ENCODE results near the gene RUNDC3A. TPM values are rescaled to one million over a fixed set of nuclear protein-coding genes. Genes with fewer than 3 reads are reported as not detected.
A peak's percentile ranks its signal among the peaks of the same experiment; 100 is the strongest.

Gene RUNDC3A
- total RNA-seq, 1 donor from 2014 or later = 0.40 TPM

DNA sequence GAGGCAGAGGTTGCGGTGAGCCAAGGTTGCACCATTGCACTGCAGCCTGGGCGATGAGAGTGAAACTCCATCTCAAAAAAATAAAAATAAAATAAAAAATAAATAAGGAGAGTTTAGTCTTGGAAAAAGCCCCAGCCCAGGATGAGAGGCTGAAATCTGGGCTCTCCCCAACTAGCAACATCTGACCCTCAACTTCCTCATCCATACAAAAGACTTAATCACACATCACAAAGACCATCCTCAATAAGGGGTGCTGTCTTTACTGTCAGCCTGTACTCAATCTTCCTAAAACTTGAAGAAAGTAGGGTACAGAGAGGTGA lies 29.1 kb upstream of the RUNDC3A start:
- Mint-ChIP-seq H3K27ac (ENCODE audit: unreplicated experiment) (no peak overlapping the region), H3K36me3 (ENCODE audit: low read depth) (no peaks in the 10 kb centered on the region), H3K4me3 (ENCODE audit: unreplicated experiment) (no peak overlapping the region), H3K27me3 (ENCODE audit: low read depth) (peaks cover 3% of the 10 kb centered on the region), H3K4me1 (ENCODE audit: low read depth) (peaks cover 11% of the 10 kb centered on the region), H3K9me3 (ENCODE audit: low read depth) (no peaks in the 10 kb centered on the region)
- no peak for DNase-seq (ENCODE audit: low spot score)
- TF ChIP-seq, protein P1, sequence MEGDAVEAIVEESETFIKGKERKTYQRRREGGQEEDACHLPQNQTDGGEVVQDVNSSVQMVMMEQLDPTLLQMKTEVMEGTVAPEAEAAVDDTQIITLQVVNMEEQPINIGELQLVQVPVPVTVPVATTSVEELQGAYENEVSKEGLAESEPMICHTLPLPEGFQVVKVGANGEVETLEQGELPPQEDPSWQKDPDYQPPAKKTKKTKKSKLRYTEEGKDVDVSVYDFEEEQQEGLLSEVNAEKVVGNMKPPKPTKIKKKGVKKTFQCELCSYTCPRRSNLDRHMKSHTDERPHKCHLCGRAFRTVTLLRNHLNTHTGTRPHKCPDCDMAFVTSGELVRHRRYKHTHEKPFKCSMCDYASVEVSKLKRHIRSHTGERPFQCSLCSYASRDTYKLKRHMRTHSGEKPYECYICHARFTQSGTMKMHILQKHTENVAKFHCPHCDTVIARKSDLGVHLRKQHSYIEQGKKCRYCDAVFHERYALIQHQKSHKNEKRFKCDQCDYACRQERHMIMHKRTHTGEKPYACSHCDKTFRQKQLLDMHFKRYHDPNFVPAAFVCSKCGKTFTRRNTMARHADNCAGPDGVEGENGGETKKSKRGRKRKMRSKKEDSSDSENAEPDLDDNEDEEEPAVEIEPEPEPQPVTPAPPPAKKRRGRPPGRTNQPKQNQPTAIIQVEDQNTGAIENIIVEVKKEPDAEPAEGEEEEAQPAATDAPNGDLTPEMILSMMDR (IDR thresholded peaks at IDR 0.05) = no peak

GRCh38 chr17:44279666-44280391 lies 28.6 kb upstream of the RUNDC3A start:
- H3K36me3 Mint-ChIP-seq (ENCODE audit: low read depth) = no peaks in the 10 kb centered on the region
- peak overlapping the region; percentile 68 for H3K27ac Mint-ChIP-seq (ENCODE audit: unreplicated experiment)
- DNase-seq (ENCODE audit: low spot score) = no peak
- TF ChIP-seq, protein P1 (IDR thresholded peaks at IDR 0.05) = no peak
- H3K9me3 Mint-ChIP-seq (ENCODE audit: low read depth) = no peaks in the 10 kb centered on the region
- peaks cover 2% of the 10 kb centered on the region for H3K27me3 Mint-ChIP-seq (ENCODE audit: low read depth)
- no peak overlapping the region for H3K4me3 Mint-ChIP-seq (ENCODE audit: unreplicated experiment)
- peaks cover 11% of the 10 kb centered on the region for H3K4me1 Mint-ChIP-seq (ENCODE audit: low read depth)

DNA sequence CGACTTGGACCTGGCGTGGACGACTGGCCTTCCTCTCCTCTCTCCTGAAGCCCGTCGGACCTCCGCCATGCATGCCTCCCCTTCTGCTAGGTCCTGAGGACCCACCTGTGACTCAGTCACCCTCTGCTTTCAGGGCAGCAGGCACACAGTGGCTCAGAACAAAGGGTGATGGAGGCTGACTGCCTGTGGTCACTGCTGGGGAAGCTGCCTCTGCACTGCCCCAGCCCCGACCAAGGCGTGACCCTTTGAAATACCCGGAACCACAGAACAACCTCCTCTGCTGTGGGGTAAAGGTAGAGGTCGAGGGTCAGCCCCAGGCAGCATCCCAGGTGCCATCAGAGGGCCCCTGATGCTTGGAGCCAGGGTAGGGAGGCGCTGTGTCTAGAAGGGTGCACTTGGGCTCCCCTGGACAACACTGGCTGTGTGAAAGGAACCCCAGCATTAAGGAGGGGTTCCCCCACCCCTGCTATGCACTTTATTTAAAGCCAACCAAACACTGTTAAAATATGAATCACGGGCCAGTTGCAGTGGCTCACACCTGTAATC lies 27.9 kb upstream of the RUNDC3A start:
- TF ChIP-seq, protein P1 (IDR thresholded peaks at IDR 0.05) = no peak
- Mint-ChIP-seq H3K27ac (ENCODE audit: unreplicated experiment) (no peak overlapping the region), H3K27me3 (ENCODE audit: low read depth) (no peaks in the 10 kb centered on the region), H3K4me1 (ENCODE audit: low read depth) (peaks cover 11% of the 10 kb centered on the region), H3K9me3 (ENCODE audit: low read depth) (no peaks in the 10 kb centered on the region), H3K36me3 (ENCODE audit: low read depth) (no peaks in the 10 kb centered on the region), H3K4me3 (ENCODE audit: unreplicated experiment) (no peak overlapping the region)
- DNase-seq (ENCODE audit: low spot score) = no peak

DNA sequence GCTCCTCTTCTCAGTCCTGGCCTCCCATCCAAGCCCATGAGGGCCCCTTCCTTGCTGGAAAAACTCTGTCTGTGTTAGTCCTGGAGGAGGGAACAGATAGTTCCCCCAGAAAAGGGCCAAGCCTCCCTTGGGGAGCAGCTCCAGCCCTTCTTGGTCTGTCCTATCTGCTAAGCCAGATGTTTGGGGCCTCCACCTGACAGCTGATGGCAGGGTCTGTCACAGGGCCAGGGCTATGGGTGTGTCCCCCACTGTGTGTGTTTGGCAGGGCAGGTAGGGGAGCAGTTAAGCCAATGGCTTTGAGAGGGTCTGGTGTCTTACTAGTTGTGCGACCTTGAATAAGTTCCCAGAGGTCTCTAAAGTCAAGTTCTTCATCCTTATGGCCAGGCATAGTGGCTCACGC lies 26.8 kb upstream of the RUNDC3A start:
- H3K4me3 Mint-ChIP-seq (ENCODE audit: unreplicated experiment) = no peak overlapping the region
- H3K27me3 Mint-ChIP-seq (ENCODE audit: low read depth) = no peaks in the 10 kb centered on the region
- TF ChIP-seq, protein P1 (IDR thresholded peaks at IDR 0.05) = no peak
- no peak for DNase-seq (ENCODE audit: low spot score)
- H3K9me3 Mint-ChIP-seq (ENCODE audit: low read depth) = no peaks in the 10 kb centered on the region
- no peaks in the 10 kb centered on the region for H3K36me3 Mint-ChIP-seq (ENCODE audit: low read depth)
- H3K27ac Mint-ChIP-seq (ENCODE audit: unreplicated experiment) = no peak overlapping the region
- H3K4me1 Mint-ChIP-seq (ENCODE audit: low read depth) = peaks cover 11% of the 10 kb centered on the region

GRCh38 chr17:44282264-44282663 lies 26.1 kb upstream of the RUNDC3A start:
- Mint-ChIP-seq H3K27ac (ENCODE audit: unreplicated experiment) (no peak overlapping the region), H3K36me3 (ENCODE audit: low read depth) (no peaks in the 10 kb centered on the region), H3K9me3 (ENCODE audit: low read depth) (no peaks in the 10 kb centered on the region), H3K27me3 (ENCODE audit: low read depth) (no peaks in the 10 kb centered on the region), H3K4me3 (ENCODE audit: unreplicated experiment) (no peak overlapping the region), H3K4me1 (ENCODE audit: low read depth) (peaks cover 11% of the 10 kb centered on the region)
- no peak for DNase-seq (ENCODE audit: low spot score)
- TF ChIP-seq, protein P1 (IDR thresholded peaks at IDR 0.05) = no peak
